GM12878 (cell line): Measurements from ENCODE around the gene SHROOM3. TPM values are rescaled to one million over a fixed set of nuclear protein-coding genes. Genes with fewer than 3 reads are reported as not detected.

Experiments
- ATAC-seq: fragments of 200-7000 bp; cut with Tn5 transposase; 3 replicates; pipeline ENCODE4 v1.9.1; 2020; ENCODE audit warnings: mild to moderate bottlenecking, moderate library complexity
- BruUV-seq: library from RNA; stranded (reverse); fragments of 400-500 nt; replicated peaks from 2 replicates; lab custom pipeline; 2021; lab: Mats Ljungman, UMichigan
- CTCF ChIA-PET: fragments of 300-600 bp; sonication (Branson Sonifier 250); formaldehyde crosslinking; extraction: SDS; loops from one replicate; lab custom pipeline; 2021; ENCODE audit warnings: inconsistent platforms; lab: Yijun Ruan, JAX
- POLR2A ChIA-PET: fragments of 350-600 bp; formaldehyde crosslinking; extraction: SDS; loops from one replicate; lab custom pipeline; 2021; ENCODE audit warnings: inconsistent platforms; lab: Charles Lee
- RAD21 ChIA-PET: fragments of 300-600 bp; sonication (Branson Sonifier 250); formaldehyde crosslinking; loops from one replicate; lab custom pipeline; 2023; ENCODE audit warnings: antibody characterized with exemption; ENCODE audit not compliant: unreplicated experiment; lab: Charles Lee
- SMC1A ChIA-PET: fragments of 300-600 bp; sonication (Branson Sonifier 250); formaldehyde crosslinking; loops from one replicate; lab custom pipeline; 2023; ENCODE audit not compliant: unreplicated experiment, uncharacterized antibody; lab: Charles Lee
- DNase-seq: peaks from one replicate; pipeline ENCODE4 v3.0.0-alpha.2; 2011; ENCODE audit warnings: low read depth, low spot score
- FAIRE-seq: peaks from 3 replicates; lab custom pipeline; 2011; peaks lifted over from hg19 to GRCh38; lab: Jason Lieb, UNC
- H2AFZ ChIP-seq: 2 replicates; pipeline ENCODE4 v1.6.0; 2011; ENCODE audit warnings: low read depth, low read length, control low read depth; ENCODE audit not compliant: control insufficient read depth
- H3K27ac ChIP-seq: 2 replicates; pipeline ENCODE4 v1.5.1; 2011; ENCODE audit warnings: control low read depth; ENCODE audit not compliant: control insufficient read depth, insufficient read depth
- H3K27me3 ChIP-seq, 2 experiments: replicated peaks in 1 of 2; 2 replicates each; pipeline versions ENCODE4 v1.6.0 to v1.6.1; 2011; ENCODE audit warnings: low read length in 1 of 2; ENCODE audit not compliant: control insufficient read depth in 2 of 2, insufficient read depth in 2 of 2
- H3K36me3 ChIP-seq, 2 experiments: 2 replicates each; pipeline ENCODE4 v1.5.1; 2011; ENCODE audit warnings: low read length in 1 of 2; ENCODE audit not compliant: control insufficient read depth in 2 of 2, insufficient read depth in 2 of 2
- H3K4me1 ChIP-seq: 2 replicates; pipeline ENCODE4 v1.6.1; 2011; ENCODE audit warnings: mild to moderate bottlenecking, low read length, moderate library complexity, mixed read lengths; ENCODE audit not compliant: control insufficient read depth, insufficient read depth
- H3K4me2 ChIP-seq: 2 replicates; pipeline ENCODE4 v1.6.0; 2011; ENCODE audit warnings: control low read depth; ENCODE audit not compliant: control insufficient read depth, insufficient read depth
- H3K4me3 ChIP-seq: fragments of 200-600 bp; sonication (generic); 2 replicates; pipeline ENCODE4 v1.5.1; 2016
- H3K79me2 ChIP-seq: 2 replicates; pipeline ENCODE4 v1.6.0; 2011; ENCODE audit warnings: low read length; ENCODE audit not compliant: control insufficient read depth, insufficient read depth
- H3K9ac ChIP-seq: 2 replicates; pipeline ENCODE4 v1.8.0; 2011; ENCODE audit warnings: low read length, control low read depth, mixed read lengths; ENCODE audit not compliant: control insufficient read depth, insufficient read depth
- H3K9me3 ChIP-seq: replicated peaks from 3 replicates; pipeline ENCODE4 v1.5.1; 2011; ENCODE audit warnings: mild to moderate bottlenecking, low read length; ENCODE audit not compliant: control insufficient read depth, insufficient read depth
- H4K20me1 ChIP-seq: 2 replicates; pipeline ENCODE4 v1.6.0; 2011; ENCODE audit not compliant: control insufficient read depth, insufficient read depth
- ESRRA ChIP-seq: IDR thresholded peaks from 2 replicates; pipeline ENCODE4 v1.6.1; 2012; ENCODE audit warnings: mild to moderate bottlenecking, low read length, improper control_type of control experiment
- GABPA ChIP-seq: IDR thresholded peaks from 2 replicates; pipeline ENCODE4 v1.6.1; 2014; ENCODE audit warnings: antibody characterized with exemption, low read depth, mild to moderate bottlenecking, inconsistent platforms
- MYC ChIP-seq: IDR thresholded peaks from 2 replicates; pipeline ENCODE4 v1.6.1; 2011; ENCODE audit warnings: mild to moderate bottlenecking, low read length, moderate library complexity, inconsistent platforms; ENCODE audit not compliant: insufficient read depth, insufficient replicate concordance, insufficient read length, severe bottlenecking
- NR2F1 ChIP-seq: fragments of 450-650 bp; conservative IDR thresholded peaks from 2 replicates; pipeline ENCODE4 v1.6.1; 2017; ENCODE audit warnings: mild to moderate bottlenecking
- RUNX3 ChIP-seq: IDR thresholded peaks from 2 replicates; pipeline ENCODE4 v1.6.1; 2012; ENCODE audit warnings: low read length, inconsistent platforms
- TAF1 ChIP-seq: IDR thresholded peaks from 2 replicates; pipeline ENCODE4 v1.6.1; 2011; ENCODE audit warnings: mild to moderate bottlenecking, low read depth, low read length, borderline replicate concordance
- WRNIP1 ChIP-seq: IDR thresholded peaks from 2 replicates; pipeline ENCODE4 v1.6.1; 2011; ENCODE audit warnings: low read depth, low read length, improper control_type of control experiment, borderline replicate concordance
- WGBS: methylation state at CpG from one replicate; pipeline ENCODE4 v1.1.6; 2016; ENCODE audit warnings: low lambda C conversion rate; ENCODE audit not compliant: insufficient replicate concordance, insufficient coverage; ENCODE audit errors: missing lambda C conversion rate; 5-methylcytosine and 5-hydroxymethylcytosine counted together
- in situ Hi-C: fragments of 300-500 bp; cut with MboI; formaldehyde crosslinking; loops from 9 replicates; pipeline ENCODE4 v1.14.3; 2018; ENCODE audit warnings: mixed read lengths
- intact Hi-C: fragments of 100-400 bp; cut with micrococcal nuclease; formaldehyde crosslinking; loops from one replicate; pipeline ENCODE4 v1.14.2; 2022; ENCODE audit not compliant: unreplicated experiment
- polyA plus RNA-seq, 11 experiments: library from polyadenylated mRNA; depleted of rRNA in 4 of 11; unstranded in 6 of 11; stranded (reverse) in 5 of 11; fragments of >200 nt; fragmentation: Nextera tagmentation in 4 of 11; fragmentation: Illumina TruSeq in 1 of 11; extraction: Ambion mirVana in 4 of 11; extraction: Trizol in 1 of 11; gene quantifications; 1 replicate in 1 of 11; 2 replicates in 10 of 11; pipeline versions ENCODE4 v1.2.1 to v1.2.3, GENCODE V29; 2011 to 2016; ENCODE audit warnings: inconsistent platforms in 2 of 11, missing spikeins in 2 of 11, low read depth in 1 of 11
- total RNA-seq, 4 experiments: library from RNA; depleted of rRNA in 3 of 4; stranded (reverse); fragments of >200 nt in 3 of 4; fragmentation: Illumina TruSeq in 1 of 4; extraction: Trizol in 1 of 4; gene quantifications; 2 replicates each; pipeline versions ENCODE4 v1.2.1 to v1.2.3, GENCODE V29; 2013 to 2021
- TF ChIP-seq, protein P1 (sequence below): fragments of 450-650 bp; formaldehyde crosslinking; IDR thresholded peaks from 2 replicates; pipeline ENCODE4 v1.4.0; 2022; ENCODE audit warnings: mild to moderate bottlenecking, moderate library complexity

SHROOM3 gene
- total and polyA plus RNA-seq, 10 of the 15 experiments (the other 5 are each of a cell fraction or from before 2014, with no cell fraction given), result under 0.01 to 0.29 (median 0.08) TPM; not detected in 1

DNA sequence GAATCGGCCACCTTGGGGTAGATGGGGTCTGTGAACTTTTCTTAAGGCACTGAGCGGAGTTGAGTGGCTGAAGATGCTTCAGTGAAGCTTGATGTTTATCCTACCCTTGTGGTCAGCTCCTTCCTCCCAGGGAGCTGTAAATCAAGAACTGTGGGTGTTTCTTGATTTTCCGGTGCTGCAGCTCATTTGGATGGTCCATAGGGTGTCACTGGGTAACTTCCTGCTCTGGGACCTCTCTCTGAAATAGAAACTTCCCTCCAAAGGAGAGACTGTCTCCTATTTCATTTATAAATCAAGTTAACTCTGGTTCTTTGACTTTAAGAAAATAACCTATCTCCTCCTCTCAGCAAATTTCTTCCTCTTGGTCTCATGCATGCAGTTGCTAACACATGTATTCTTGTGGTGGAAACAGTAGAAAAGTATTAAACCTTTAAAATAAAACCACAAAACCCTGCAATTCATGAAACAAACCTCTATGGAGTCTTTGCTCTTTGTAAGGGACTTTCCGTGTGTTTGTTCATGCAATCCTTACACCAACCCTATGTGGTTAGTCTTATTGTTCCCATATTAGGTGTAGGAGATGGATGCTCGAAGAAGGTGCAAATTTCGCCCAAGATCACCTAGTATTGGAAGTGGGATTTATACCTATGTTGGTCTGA lies 110.3 kb downstream of the SHROOM3 start:
- intact Hi-C loops, result no loop called here
- in situ Hi-C loops, result no loop called here
- BruUV-seq, result no TSS peak

More for the DNA sequence above, 110.3 kb downstream of the SHROOM3 start:
- SMC1A ChIA-PET, result no interaction called here
- Histone ChIP-seq H3K36me3 (no peaks in the 10 kb centered on the region), H3K27me3 (peaks cover 0 to 2% of the 10 kb centered on the region in 2 experiments; a peak in 2 of 4 replicates), H3K4me3 (no peak overlapping the region), H3K9me3 (peaks cover 2% of the 10 kb centered on the region), H2AFZ (no peak overlapping the region), H3K9ac (no peak overlapping the region), H3K4me2 (peak overlapping the region; percentile 26; the same call in 1 of the 2 replicates), H3K4me1 (no peaks in the 10 kb centered on the region; the same call in 1 of the 2 replicates), H3K27ac (no peak overlapping the region)
- DNase-seq (no peak), FAIRE-seq (no peak), ATAC-seq (peak; percentile 53)
- RAD21 ChIA-PET, result no interaction called here
- POLR2A ChIA-PET, result no interaction called here
- TF ChIP-seq RUNX3, result peak; percentile 48; the same call in 1 of the 2 replicates
- no peak for TF ChIP-seq ESRRA
- TF ChIP-seq, protein P1, sequence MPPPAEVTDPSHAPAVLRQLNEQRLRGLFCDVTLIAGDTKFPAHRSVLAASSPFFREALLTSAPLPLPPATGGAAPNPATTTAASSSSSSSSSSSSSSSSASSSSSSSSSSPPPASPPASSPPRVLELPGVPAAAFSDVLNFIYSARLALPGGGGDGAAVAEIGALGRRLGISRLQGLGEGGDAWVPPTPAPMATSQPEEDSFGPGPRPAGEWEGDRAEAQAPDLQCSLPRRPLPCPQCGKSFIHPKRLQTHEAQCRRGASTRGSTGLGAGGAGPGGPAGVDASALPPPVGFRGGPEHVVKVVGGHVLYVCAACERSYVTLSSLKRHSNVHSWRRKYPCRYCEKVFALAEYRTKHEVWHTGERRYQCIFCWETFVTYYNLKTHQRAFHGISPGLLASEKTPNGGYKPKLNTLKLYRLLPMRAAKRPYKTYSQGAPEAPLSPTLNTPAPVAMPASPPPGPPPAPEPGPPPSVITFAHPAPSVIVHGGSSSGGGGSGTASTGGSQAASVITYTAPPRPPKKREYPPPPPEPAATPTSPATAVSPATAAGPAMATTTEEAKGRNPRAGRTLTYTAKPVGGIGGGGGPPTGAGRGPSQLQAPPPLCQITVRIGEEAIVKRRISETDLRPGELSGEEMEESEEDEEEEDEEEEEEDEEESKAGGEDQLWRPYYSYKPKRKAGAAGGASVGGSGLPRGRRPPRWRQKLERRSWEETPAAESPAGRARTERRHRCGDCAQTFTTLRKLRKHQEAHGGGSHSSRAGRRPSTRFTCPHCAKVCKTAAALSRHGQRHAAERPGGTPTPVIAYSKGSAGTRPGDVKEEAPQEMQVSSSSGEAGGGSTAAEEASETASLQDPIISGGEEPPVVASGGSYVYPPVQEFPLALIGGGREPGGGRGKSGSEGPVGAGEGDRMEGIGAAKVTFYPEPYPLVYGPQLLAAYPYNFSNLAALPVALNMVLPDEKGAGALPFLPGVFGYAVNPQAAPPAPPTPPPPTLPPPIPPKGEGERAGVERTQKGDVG (CRISPR knock-in tag), result no peak
- TF ChIP-seq WRNIP1, result no peak
- no peak for TF ChIP-seq GABPA
- no peak for TF ChIP-seq MYC
- no peak for TF ChIP-seq NR2F1
- no peak for TF ChIP-seq TAF1
- TF ChIP-seq, all 136 proteins: peak for 1
- WGBS, result 15% methylated on average over 6 of the region's 6 CpGs
- no peaks in the 10 kb centered on the region for H3K79me2 ChIP-seq
- CTCF ChIA-PET, result no interaction called here
- no peaks in the 10 kb centered on the region for H4K20me1 ChIP-seq
